ENCODE data around the gene ZNF665.
"Not testable (repeated sequence)": the region's sequence is repeated elsewhere in the genome, so short reads cannot be mapped to it uniquely, and the experiment has no call there.

Gene ZNF665

GRCh38 chr19:53156850-53157249, 36.3 kb downstream of the ZNF665 start:
- peak; percentile 47 for DNase-seq

GRCh38 chr19:53147645-53148044, 45.5 kb downstream of the ZNF665 start:
- DNase-seq, result no peak

- DNase-seq, result no peak
Measured at GRCh38 chr19:53140351-53140750, 52.8 kb downstream of the ZNF665 start.

GRCh38 chr19:53136432-53136831, 56.7 kb downstream of the ZNF665 start:
- no peak for DNase-seq

- DNase-seq, result peak; percentile 50
Measured at GRCh38 chr19:53132141-53132991, 60.8 kb downstream of the ZNF665 start, which contains the start of gene ZNF415. Gene ZNF415 (minus strand): TSS chr19:53132910. CDS start chr19:53122676, 10,234 bp downstream.

- no peak for DNase-seq
Measured at GRCh38 chr19:53131727-53132126, 61.4 kb downstream of the ZNF665 start.

- DNase-seq, result peak; percentile 5
Measured at GRCh38 chr19:53131085-53131590, 62.0 kb downstream of the ZNF665 start.

GRCh38 chr19:53130506-53130905, 62.7 kb downstream of the ZNF665 start:
- DNase-seq, result no peak

- not testable (repeated sequence) for DNase-seq
Measured at GRCh38 chr19:53126733-53127526, 66.2 kb downstream of the ZNF665 start.

GRCh38 chr19:53123400-53123799, 69.8 kb downstream of the ZNF665 start:
- no peak for DNase-seq

Data from inflammatory macrophage treated with lipopolysaccharide for 4 hours (primary cell).